Stimulated activated naive CD8-positive, alpha-beta T cell treated with anti-CD3 and anti-CD28 coated beads, Interleukin-15, Interleukin-2, amounts not matched to agents 100 U/mL and 50 U/mL, for 24 hours (primary cell): ENCODE measurements around the gene ARF1.

Experiments
- ATAC-seq: fragments of 150-1000 bp; cut with Tn5 transposase; one replicate; pipeline ENCODE4 v1.10.0; 2021
- DNase-seq: peaks from one replicate; pipeline ENCODE4 v3.0.0; 2021

The ARF1 gene

GRCh38 chr1:228148196-228148861 lies 65.8 kb downstream of the ARF1 start:
- ATAC-seq (no peak), DNase-seq (no peak)
